D721Med (cell line): ENCODE measurements around the gene DIP2C.

Experiments
- DNase-seq: peaks from one replicate; pipeline ENCODE4 v3.0.0; 2011; ENCODE audit warnings: low spot score; ENCODE audit not compliant: insufficient read length
- FAIRE-seq: peaks from 2 replicates; lab custom pipeline; 2011; peaks lifted over from hg19 to GRCh38; lab: Jason Lieb, UNC
- TF ChIP-seq, protein P1 (sequence below): IDR thresholded peaks from 2 replicates; pipeline ENCODE4 v1.5.1; 2012; ENCODE audit warnings: mild to moderate bottlenecking, control low read depth; ENCODE audit not compliant: insufficient read depth; ENCODE audit errors: missing control alignments

The DIP2C gene

DNA sequence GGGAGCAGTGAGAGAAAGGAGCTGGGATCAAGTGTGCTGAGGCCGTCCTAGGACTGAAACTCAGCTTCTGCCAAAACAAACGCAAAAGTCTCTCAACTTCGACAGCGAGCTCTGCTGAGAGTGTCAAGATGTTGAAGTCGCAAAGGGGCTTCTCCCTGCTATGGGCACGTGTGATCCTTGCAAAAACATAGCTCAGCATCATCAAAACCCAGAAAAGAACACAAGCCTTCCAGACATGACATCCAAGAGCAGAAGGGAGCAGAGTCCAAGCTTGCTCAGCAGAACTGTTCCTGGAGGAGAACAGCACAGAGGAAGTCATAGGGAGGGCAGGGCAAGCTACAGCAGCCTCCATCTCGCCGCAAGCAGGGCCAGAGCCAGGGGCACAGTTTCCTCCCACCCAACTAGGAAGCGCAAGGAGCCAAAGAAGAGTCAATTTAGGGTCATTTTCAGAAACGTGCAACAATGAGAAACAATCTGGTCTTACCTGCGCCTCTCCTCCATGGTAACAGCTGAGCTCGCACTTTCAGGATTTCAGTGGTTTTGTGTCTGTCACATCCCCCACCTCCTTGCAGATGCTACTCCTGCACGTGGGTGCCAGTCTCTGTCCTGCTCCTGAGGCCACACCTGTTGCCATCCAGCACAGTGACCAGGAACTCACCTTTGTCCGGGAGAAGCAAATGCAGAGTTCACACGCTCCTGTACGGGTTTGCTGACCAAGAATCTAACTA is 113.9 kb downstream of the DIP2C start:
- TF ChIP-seq, protein P1, sequence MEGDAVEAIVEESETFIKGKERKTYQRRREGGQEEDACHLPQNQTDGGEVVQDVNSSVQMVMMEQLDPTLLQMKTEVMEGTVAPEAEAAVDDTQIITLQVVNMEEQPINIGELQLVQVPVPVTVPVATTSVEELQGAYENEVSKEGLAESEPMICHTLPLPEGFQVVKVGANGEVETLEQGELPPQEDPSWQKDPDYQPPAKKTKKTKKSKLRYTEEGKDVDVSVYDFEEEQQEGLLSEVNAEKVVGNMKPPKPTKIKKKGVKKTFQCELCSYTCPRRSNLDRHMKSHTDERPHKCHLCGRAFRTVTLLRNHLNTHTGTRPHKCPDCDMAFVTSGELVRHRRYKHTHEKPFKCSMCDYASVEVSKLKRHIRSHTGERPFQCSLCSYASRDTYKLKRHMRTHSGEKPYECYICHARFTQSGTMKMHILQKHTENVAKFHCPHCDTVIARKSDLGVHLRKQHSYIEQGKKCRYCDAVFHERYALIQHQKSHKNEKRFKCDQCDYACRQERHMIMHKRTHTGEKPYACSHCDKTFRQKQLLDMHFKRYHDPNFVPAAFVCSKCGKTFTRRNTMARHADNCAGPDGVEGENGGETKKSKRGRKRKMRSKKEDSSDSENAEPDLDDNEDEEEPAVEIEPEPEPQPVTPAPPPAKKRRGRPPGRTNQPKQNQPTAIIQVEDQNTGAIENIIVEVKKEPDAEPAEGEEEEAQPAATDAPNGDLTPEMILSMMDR: no peak
- no peak for FAIRE-seq
- no peak for DNase-seq

DNA sequence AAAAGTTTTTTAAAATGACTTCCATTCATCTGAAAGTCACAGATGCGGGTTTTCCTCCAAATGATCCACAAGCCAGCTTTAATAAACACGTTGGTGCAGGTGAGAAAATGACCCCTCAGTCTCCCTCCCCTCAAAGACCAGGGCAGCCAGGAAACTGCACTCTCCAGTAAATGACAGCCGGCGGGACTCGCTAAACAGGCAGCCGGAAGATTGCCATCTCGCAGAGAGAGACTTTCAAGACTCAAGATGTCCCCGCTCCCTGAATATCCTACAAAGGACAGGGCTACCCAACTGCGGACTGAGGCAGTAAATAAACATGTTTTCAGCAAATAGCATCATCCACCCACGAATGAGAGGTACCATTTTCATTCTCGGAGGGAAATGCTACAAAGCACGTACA is 116.8 kb downstream of the DIP2C start:
- no peak for DNase-seq
- FAIRE-seq: no peak
- TF ChIP-seq, protein P1: no peak

DNA sequence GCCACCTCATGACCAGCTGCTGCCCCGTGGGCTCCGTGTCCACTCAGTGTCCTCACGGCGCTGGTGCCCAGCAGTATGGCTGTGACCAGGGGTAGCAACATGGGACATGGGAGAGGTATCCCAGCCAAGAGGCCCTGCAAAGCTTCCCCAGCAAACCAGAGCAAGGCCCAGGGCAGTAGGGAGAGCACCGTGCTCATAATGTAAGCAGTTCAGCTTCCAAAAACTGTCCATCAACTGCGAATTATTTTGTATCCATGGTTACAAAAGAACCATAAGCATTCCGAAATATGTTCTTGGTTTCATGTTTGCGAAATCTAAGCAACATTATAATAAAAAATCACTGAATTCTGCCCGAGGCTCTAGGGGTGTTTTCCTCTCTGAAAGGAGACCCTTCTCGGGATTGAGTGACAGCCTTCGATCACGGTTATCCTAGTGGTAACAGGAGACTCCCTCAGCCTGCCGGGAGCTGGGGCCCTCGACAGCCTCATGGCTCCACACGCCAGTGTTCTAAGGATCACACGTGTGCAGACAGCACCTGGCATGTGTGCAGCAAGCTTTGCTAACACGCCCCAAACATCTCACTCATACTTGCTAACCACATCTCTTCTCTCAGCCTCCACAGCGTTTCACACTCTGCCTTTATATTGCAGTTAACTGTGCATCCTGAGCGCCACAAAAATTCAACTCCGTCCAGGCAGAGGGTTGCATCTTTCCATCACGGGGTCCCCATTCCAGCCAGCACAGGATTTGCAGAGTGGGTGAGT is 117.6 kb downstream of the DIP2C start:
- DNase-seq (no peak), FAIRE-seq (no peak)
- TF ChIP-seq, protein P1: no peak

DNA sequence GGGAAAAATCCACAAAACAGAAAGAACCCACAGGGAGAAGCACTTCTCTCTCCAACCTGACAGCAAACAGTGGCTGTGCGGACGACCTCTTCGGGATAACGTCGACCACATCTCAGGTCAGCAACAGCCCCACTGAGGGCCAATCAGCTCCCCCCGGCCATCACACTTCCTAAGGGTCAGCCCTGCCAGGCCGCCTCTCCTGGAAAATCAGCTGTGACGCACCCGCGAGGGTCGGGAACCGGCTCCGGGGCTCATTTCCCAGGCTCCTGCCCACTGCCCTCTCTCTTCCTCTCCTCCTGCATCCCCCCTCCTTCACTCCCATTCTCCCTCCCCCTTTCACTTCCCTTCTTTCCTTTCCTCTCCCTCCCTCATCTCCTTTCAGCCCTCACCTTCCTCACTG is 118.3 kb downstream of the DIP2C start:
- DNase-seq (no peak), FAIRE-seq (no peak)
- TF ChIP-seq, protein P1: no peak

DNA sequence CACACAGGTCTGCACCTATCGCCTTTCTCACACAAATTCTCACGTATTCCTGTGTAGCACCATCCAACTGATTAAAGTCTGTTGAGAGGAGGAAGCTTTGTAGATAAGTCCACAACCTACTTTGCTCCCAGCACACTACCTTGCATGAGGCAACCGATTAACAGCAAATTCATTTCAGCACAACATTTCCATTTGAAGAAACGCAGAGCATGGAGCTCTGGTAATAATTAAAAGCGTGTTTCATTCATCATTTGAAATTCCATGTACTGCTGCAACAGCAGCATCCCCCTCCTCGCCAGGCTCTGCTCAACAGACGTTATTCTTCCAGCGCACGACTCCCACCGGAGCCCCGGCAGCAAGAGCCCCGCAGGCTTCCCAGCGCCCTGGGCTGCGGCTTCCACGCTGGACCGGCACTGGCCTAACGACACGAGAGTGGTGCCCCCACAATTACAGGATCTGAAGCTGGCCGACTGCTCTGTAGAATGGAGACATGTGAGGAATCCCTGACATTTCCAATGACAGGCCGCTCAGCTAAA is 118.8 kb downstream of the DIP2C start:
- DNase-seq (no peak), FAIRE-seq (no peak)
- TF ChIP-seq, protein P1: no peak

DNA sequence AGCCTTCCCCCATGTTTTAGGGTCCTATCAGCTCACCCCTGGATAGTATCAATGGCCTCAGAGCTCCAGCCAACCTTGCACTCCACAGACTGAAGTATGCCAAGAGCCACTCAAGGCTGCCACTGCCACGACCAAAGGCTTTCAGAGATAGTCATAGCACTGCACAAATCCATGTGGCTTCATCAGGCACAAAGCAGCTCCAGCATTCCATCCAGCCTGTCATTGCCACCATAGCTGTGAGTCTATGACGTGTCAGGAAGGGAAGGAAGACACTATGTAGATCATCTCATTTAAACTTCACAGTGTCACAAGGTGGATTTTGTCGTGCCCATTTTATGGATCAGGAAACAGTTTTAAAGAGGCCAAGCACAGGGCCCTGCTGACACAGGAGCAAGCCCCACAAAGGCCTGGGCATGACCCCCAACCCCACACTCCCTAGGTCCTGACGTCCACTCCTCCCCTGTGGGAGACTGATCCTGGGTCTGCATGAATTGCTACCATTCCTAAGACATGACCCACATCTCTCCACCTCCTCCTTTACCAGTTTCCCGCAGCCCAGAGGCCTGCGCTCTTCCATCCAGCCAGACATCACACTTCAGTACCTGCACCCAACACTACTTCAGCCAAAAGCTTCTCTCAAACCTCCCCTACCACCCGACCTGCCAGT is 119.4 kb downstream of the DIP2C start:
- no peak for FAIRE-seq
- TF ChIP-seq, protein P1: no peak
- no peak for DNase-seq
